OCI-LY3 (cell line): ENCODE results near the gene BABAM2.

Experiments
- CTCF ChIP-seq: fragments of 200-600, 300-600 bp; sonication (generic); IDR thresholded peaks from 2 replicates; pipeline ENCODE4 v1.5.1; 2014; ENCODE audit warnings: antibody characterized with exemption, low read length, low read depth
- EZH2phosphoT487 ChIP-seq: fragments of 200-600 bp; shearing (Covaris generic); IDR thresholded peaks from 2 replicates; pipeline ENCODE4 v1.6.1; 2018; ENCODE audit warnings: antibody characterized with exemption, mixed run types, low read depth

DNA sequence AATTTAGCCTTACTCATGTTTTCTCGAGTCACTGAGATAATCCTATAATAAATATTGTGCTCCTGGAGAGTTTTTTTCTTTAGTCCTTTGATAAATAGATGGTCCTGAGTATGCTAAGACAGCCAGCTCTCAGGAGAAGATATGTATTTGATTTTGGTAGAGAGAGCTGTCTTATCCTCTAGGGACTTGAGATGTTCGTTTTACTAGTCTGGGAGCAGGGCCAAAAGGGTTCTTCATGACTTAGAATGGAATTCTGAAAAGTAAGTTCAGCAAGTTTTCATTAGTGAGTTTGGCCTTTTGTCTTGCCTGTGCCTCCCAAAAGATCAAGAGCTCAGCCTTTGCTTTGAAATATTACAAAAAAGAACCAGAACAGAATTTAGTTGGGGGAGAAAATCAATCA is 246.7 kb downstream of the BABAM2 start:
- TF ChIP-seq CTCF (no peak), EZH2phosphoT487 (no peak)
